Measurements from ENCODE around the gene ZZZ3.
A peak's percentile ranks its signal among the peaks of the same experiment; 100 is the strongest.
"Not testable (repeated sequence)": the region's sequence is repeated elsewhere in the genome, so short reads cannot be mapped to it uniquely, and the experiment has no call there.

The ZZZ3 gene

DNA sequence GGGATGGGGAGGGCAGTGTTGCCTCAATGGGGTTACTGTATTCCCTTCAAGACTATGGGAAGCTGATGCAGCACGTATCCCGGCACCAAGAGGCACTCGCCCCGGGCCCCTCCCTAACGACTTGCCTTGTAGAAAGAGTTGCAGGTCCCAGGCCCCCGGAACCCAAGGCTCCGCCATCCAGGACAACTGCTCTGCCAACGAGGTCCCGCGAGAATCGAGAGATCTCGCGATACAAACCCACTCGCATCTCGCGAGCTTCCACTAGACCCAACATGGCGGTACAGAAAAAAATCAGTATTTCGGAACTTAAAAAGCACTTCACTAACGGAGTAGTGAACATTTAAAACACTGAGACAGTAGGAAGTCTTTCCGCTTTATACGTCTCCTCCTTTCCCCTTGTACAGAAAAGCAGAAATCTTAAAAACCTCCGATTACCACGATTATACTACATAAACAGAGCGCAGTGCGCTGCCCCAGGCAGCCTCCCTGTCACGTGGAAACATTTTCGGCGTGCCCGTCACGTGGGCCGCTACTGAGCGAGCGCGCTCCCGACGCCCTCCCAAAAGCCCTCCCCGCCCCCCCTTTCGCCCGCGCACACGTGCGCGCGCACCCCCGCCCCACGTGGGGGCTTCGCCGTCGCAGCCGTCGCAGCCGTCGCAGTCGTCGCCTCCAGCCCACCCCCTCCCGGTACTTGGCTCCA is at the start of gene ZZZ3:
Gene ZZZ3 (minus strand): TSS at position 199 of the 700 bp plus-strand sequence. CDS start 49,304 bp downstream, outside the sequence.
- peak; percentile 87 for ATAC-seq
- Mint-ChIP-seq H3K27me3 (no peaks in the 10 kb centered on the region), H3K36me3 (peaks cover 11% of the 10 kb centered on the region)

GRCh38 chr1:77732090-77732489 is 49.6 kb upstream of the ZZZ3 start:
- Mint-ChIP-seq H3K4me1 (no peaks in the 10 kb centered on the region), H3K9me3 (no peaks in the 10 kb centered on the region), H3K27me3 (no peaks in the 10 kb centered on the region), H3K27ac (no peak overlapping the region), H3K36me3 (peaks cover 40% of the 10 kb centered on the region), H3K4me3 (no peak overlapping the region)
- ATAC-seq: no peak

More for the DNA sequence above, at the start of gene ZZZ3:
- peak within 1 kb of the TSS; percentile 92 for H3K27ac Mint-ChIP-seq
- H3K4me1 Mint-ChIP-seq: peaks cover 53% of the 10 kb centered on the region
- peak within 1 kb of the TSS; percentile 84 for H3K4me3 Mint-ChIP-seq
- no peaks in the 10 kb centered on the region for H3K9me3 Mint-ChIP-seq

DNA sequence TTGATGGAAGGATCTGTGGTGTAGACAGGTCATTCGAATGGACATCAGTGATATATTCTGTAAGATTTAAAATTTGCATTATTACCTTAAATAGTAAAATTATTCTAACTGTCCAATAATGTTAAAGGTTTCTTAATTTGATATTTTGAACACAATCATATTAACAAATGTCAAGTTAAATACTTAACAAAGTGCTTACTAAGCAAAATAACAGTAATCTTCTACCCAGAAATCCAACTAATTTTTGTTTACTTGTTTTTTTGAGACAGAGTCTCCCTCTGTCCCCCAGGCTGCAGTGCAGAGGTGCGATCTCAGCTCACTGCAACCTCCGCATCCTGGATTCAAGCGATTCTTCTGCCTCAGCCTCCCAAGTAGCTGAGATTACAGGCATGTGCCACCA is 43.2 kb upstream of the ZZZ3 start:
- no peaks in the 10 kb centered on the region for H3K4me1 Mint-ChIP-seq
- no peaks in the 10 kb centered on the region for H3K27me3 Mint-ChIP-seq
- H3K36me3 Mint-ChIP-seq: peaks cover 52% of the 10 kb centered on the region
- ATAC-seq: no peak
- H3K9me3 Mint-ChIP-seq: no peaks in the 10 kb centered on the region
- no peak overlapping the region for H3K27ac Mint-ChIP-seq
- no peak overlapping the region for H3K4me3 Mint-ChIP-seq

GRCh38 chr1:77718181-77718580 is 35.7 kb upstream of the ZZZ3 start:
- H3K36me3 Mint-ChIP-seq: peaks cover 50% of the 10 kb centered on the region
- H3K4me1 Mint-ChIP-seq: no peaks in the 10 kb centered on the region
- ATAC-seq: no peak
- H3K9me3 Mint-ChIP-seq: no peaks in the 10 kb centered on the region
- H3K27ac Mint-ChIP-seq: no peak overlapping the region
- no peaks in the 10 kb centered on the region for H3K27me3 Mint-ChIP-seq
- H3K4me3 Mint-ChIP-seq: no peak overlapping the region

DNA sequence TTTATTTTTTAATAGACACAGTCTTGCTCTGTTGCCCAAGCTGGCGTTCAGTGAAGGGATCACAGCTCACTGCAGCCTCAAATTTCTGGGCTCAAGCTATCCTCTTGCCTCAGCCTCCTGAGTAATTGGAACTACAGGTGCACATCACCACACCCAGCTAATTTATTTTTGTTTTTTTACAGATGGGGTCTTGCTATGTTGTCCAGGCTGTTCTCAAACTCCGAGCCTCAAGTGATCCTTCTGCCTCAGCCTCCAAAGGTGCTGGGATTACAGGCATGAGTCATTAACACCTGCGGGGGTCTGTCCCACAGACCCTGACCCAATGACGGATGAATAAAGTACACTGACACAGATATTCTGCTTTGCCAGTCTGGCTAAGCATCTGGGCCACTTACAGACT is 33.6 kb upstream of the ZZZ3 start:
- H3K4me3 Mint-ChIP-seq: no peak overlapping the region
- H3K9me3 Mint-ChIP-seq: no peaks in the 10 kb centered on the region
- no peak overlapping the region for H3K27ac Mint-ChIP-seq
- H3K36me3 Mint-ChIP-seq: peaks cover 39% of the 10 kb centered on the region
- ATAC-seq: no peak
- no peaks in the 10 kb centered on the region for H3K27me3 Mint-ChIP-seq
- no peaks in the 10 kb centered on the region for H3K4me1 Mint-ChIP-seq

GRCh38 chr1:77709727-77710126 is 27.3 kb upstream of the ZZZ3 start:
- Mint-ChIP-seq H3K27me3 (no peaks in the 10 kb centered on the region), H3K4me3 (no peak overlapping the region), H3K36me3 (peaks cover 63% of the 10 kb centered on the region), H3K27ac (no peak overlapping the region), H3K9me3 (no peaks in the 10 kb centered on the region), H3K4me1 (no peaks in the 10 kb centered on the region)
- no peak for ATAC-seq

DNA sequence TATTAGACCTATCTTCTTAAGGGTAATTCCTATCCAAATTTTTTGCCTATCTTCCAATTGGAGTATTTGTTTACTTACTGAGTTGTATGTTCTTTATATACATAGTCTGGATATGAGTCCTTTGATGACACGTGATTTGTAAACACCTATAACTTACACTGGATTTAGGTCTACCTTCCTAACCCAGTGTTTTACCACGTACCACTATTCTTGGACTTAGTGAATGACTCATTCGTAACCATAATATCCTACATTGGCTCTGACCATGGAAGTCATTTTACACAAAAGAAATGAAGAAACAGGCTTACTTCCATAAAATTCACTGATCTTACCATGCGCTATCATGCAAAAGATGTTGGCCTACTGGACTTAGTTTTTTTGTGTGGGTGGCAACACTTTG is 23.9 kb upstream of the ZZZ3 start:
- Mint-ChIP-seq H3K4me3 (no peak overlapping the region), H3K9me3 (no peaks in the 10 kb centered on the region), H3K27ac (no peak overlapping the region), H3K36me3 (peaks cover 46% of the 10 kb centered on the region), H3K27me3 (no peaks in the 10 kb centered on the region), H3K4me1 (no peaks in the 10 kb centered on the region)
- ATAC-seq: no peak

DNA sequence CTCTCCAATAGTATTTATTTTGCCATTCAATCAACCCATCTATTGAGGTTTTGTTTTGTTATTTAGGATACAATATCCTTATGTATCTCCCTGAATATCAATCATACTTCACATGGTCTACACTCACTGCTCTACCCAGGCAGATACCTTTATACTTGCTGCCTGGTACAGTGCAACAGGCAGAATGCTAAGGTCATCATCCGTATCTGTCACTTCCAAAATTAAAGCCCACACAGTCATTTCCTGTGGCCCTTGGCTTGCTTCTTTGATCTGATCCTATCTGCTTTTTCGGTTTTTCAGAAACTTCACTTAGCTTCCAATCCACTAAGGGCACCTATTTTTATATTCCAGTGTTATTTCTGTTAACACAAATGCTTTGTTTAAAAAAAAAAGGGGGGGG is 22.3 kb upstream of the ZZZ3 start:
- H3K27ac Mint-ChIP-seq: no peak overlapping the region
- no peaks in the 10 kb centered on the region for H3K27me3 Mint-ChIP-seq
- H3K4me3 Mint-ChIP-seq: no peak overlapping the region
- H3K36me3 Mint-ChIP-seq: peaks cover 39% of the 10 kb centered on the region
- H3K9me3 Mint-ChIP-seq: no peaks in the 10 kb centered on the region
- no peak for ATAC-seq
- no peaks in the 10 kb centered on the region for H3K4me1 Mint-ChIP-seq

GRCh38 chr1:77699673-77700072 is 17.2 kb upstream of the ZZZ3 start:
- not testable (repeated sequence) for H3K27me3 Mint-ChIP-seq, H3K27ac Mint-ChIP-seq, H3K4me3 Mint-ChIP-seq, H3K9me3 Mint-ChIP-seq, ATAC-seq, H3K4me1 Mint-ChIP-seq
- H3K36me3 Mint-ChIP-seq: peaks cover 22% of the 10 kb centered on the region

- Mint-ChIP-seq H3K4me3 (no peak overlapping the region), H3K9me3 (no peaks in the 10 kb centered on the region), H3K36me3 (peaks cover 32% of the 10 kb centered on the region), H3K27ac (no peak overlapping the region), H3K27me3 (no peaks in the 10 kb centered on the region), H3K4me1 (no peaks in the 10 kb centered on the region)
- no peak for ATAC-seq
These were observed 15.0 kb upstream of the ZZZ3 start for GRCh38 chr1:77697441-77697840.

DNA sequence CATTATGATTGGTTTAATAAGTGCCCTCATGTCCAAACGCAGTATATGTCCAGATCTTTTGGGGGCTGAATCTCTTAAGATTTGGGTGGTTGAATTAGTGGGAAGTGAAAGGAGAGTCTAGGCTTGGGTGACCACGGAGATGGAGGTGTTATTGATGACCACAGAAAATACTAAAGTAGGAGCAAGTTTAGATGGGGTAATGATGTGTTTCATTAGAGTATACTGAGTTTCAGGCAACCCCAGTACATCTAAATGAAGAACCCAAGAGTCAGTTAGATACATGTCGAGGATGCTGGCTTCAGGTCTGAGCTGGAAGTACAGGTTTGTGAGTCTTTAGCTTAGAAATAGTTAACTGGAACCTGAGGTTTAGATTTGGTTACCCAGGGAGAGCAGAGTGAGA is 6.5 kb upstream of the ZZZ3 start:
- Mint-ChIP-seq H3K36me3 (peaks cover 30% of the 10 kb centered on the region), H3K4me3 (no peak overlapping the region), H3K9me3 (no peaks in the 10 kb centered on the region), H3K4me1 (peaks cover 18% of the 10 kb centered on the region), H3K27ac (no peak overlapping the region), H3K27me3 (no peaks in the 10 kb centered on the region)
- no peak for ATAC-seq

DNA sequence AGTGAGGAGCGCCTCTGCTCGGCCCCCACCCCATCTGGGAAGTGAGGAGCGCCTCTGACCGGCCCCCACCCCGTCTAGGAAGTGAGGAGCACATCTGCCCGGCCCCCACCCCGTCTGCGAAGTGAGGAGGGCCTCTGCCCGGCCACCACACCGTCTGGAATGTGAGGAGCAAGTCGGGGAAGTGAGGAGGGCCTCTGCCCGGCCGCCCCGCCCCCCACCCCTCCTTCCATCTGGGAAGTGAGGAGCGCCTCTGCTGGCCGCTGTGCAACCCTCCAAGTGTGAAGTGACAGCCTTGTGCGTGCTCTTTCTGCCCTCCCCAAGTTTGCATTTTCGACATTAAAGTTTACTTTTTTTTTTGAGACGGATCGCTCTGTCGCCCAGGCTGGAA is 5.1 kb upstream of the ZZZ3 start:
- Mint-ChIP-seq H3K4me3 (peak overlapping the region; percentile 76), H3K36me3 (peaks cover 20% of the 10 kb centered on the region), H3K4me1 (peaks cover 22% of the 10 kb centered on the region), H3K9me3 (no peaks in the 10 kb centered on the region), H3K27ac (peak overlapping the region; percentile 60), H3K27me3 (no peaks in the 10 kb centered on the region)
- ATAC-seq: no peak

GRCh38 chr1:77686796-77687518 is 4.5 kb upstream of the ZZZ3 start:
- H3K36me3 Mint-ChIP-seq: peaks cover 15% of the 10 kb centered on the region
- H3K27ac Mint-ChIP-seq: peak overlapping the region; percentile 60

GRCh38 chr1:77683160-77684148 is 996 bp upstream of the ZZZ3 start:
- peak; percentile 90 for ATAC-seq

More at GRCh38 chr1:77686796-77687518, 4.5 kb upstream of the ZZZ3 start:
- H3K4me1 Mint-ChIP-seq: peaks cover 22% of the 10 kb centered on the region
- ATAC-seq: no peak
- H3K27me3 Mint-ChIP-seq: no peaks in the 10 kb centered on the region
- H3K9me3 Mint-ChIP-seq: no peaks in the 10 kb centered on the region
- no peak overlapping the region for H3K4me3 Mint-ChIP-seq

DNA sequence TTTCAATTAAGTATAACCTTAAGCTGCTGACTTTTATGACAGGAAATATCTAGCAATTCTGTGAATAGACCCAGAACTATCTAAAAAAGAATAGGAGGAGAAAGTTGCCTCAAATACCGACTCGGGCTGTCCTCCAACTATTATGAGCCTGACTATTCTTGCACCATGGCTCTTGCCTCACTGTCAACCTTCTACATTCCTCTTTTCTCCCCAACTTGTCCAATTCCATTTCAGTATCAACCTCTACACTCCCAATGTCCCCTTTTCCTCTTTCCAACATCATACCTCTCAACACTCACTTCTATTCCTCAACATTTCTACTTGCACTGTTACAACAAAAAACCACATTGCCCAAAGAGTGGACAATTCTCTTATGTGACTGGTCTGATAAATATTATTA is 2.3 kb downstream of the ZZZ3 start:
- peaks cover 53% of the 10 kb centered on the region for H3K4me1 Mint-ChIP-seq
- no peaks in the 10 kb centered on the region for H3K27me3 Mint-ChIP-seq
- H3K27ac Mint-ChIP-seq: no peak overlapping the region
- peaks cover 11% of the 10 kb centered on the region for H3K36me3 Mint-ChIP-seq
- ATAC-seq: no peak
- H3K4me3 Mint-ChIP-seq: peak overlapping the region; percentile 17
- H3K9me3 Mint-ChIP-seq: no peaks in the 10 kb centered on the region

More at GRCh38 chr1:77683160-77684148, 996 bp upstream of the ZZZ3 start:
- H3K36me3 Mint-ChIP-seq: peaks cover 9% of the 10 kb centered on the region
- no peaks in the 10 kb centered on the region for H3K9me3 Mint-ChIP-seq
- peak overlapping the region; percentile 92 for H3K27ac Mint-ChIP-seq
- no peaks in the 10 kb centered on the region for H3K27me3 Mint-ChIP-seq
- H3K4me1 Mint-ChIP-seq: peaks cover 45% of the 10 kb centered on the region
- peak overlapping the region; percentile 84 for H3K4me3 Mint-ChIP-seq
